Ovary (tissue), 9 donors: Measurements from ENCODE around the gene MORN4. TPM values are rescaled to one million over a fixed set of nuclear protein-coding genes. Genes with fewer than 3 reads are reported as not detected.

Source experiments
- DNase-seq, 5 donors: peaks; one replicate each; pipeline ENCODE4 v3.0.0-alpha.2; 2019 to 2020
- H3K27ac ChIP-seq, 2 donors: fragments of 200-600 bp; one replicate each; pipeline versions ENCODE4 v1.5.1 to v1.8.0; 2019 to 2022
- H3K27me3 ChIP-seq: fragments of 200-600 bp; one replicate; pipeline ENCODE4 v1.8.0; 2022
- H3K36me3 ChIP-seq: fragments of 200-600 bp; sonication (generic); one replicate; pipeline ENCODE4 v1.5.1; 2019
- H3K4me1 ChIP-seq: one replicate; pipeline ENCODE4 v1.8.1; 2013; ENCODE audit warnings: mild to moderate bottlenecking, moderate library complexity; ENCODE audit not compliant: insufficient read depth
- H3K4me3 ChIP-seq: fragments of 200-600 bp; sonication (generic); one replicate; pipeline ENCODE4 v1.5.1; 2017
- H3K9me3 ChIP-seq, 2 donors: fragments of 200-600 bp in 1 of 2; sonication (generic) in 1 of 2; one replicate each; pipeline versions ENCODE4 v1.5.1 to v1.8.1; 2013 to 2019; ENCODE audit warnings: mild to moderate bottlenecking in 1 of 2, moderate library complexity in 1 of 2
- EP300 ChIP-seq: sonication (generic); formaldehyde crosslinking; IDR thresholded peaks from one replicate; pipeline ENCODE4 v1.6.1; 2017; ENCODE audit warnings: antibody characterized with exemption
- POLR2A ChIP-seq: fragments of 450-650 bp; IDR thresholded peaks from one replicate; pipeline ENCODE4 v1.6.1; 2017; ENCODE audit warnings: antibody characterized with exemption, mild to moderate bottlenecking, moderate library complexity
- WGBS, 3 donors: extraction: QIAGEN DNeasy Blood & Tissue Kit in 1 of 3; methylation state at CpG; one replicate each; pipeline versions ENCODE4 v1.1.5 to v1.1.7; 2013 to 2017; 5-methylcytosine and 5-hydroxymethylcytosine counted together
- intact Hi-C, 4 donors: fragments of 100-400 bp; cut with DNase I; formaldehyde crosslinking; loops; one replicate each; pipeline versions ENCODE4 v1.11.0 to v1.15.1; 2022 to 2023
- polyA plus RNA-seq, 2 donors: library from polyadenylated mRNA; stranded (reverse); fragments of 200-250 nt in 1 of 2; fragments of 350-450 nt in 1 of 2; fragmentation: Illumina TruSeq in 1 of 2; extraction: RNeasy Lipid Tissue Mini Kit (QIAGEN cat#74804) in 1 of 2; gene quantifications; one replicate each; pipeline ENCODE4 v1.2.3, GENCODE V29; 2013 to 2014
- total RNA-seq, 7 donors: library from RNA; depleted of rRNA in 2 of 7; stranded (reverse); fragments of >200 nt in 2 of 7; fragmentation: NEBNext Ultra II Directional in 3 of 7; extraction: Animal tissue kit (Norgen Biotek cat#: 25700) in 3 of 7; gene quantifications; one replicate each; pipeline versions ENCODE4 v1.1.0 to v1.2.4, GENCODE V29; 2016 to 2023
- TF ChIP-seq, protein P1 (sequence below), 3 donors: fragments of 450-650 bp in 2 of 3; fragments of 200-600 bp in 1 of 3; IDR thresholded peaks; one replicate each; pipeline versions ENCODE4 v1.5.1 to v1.8.0; 2016 to 2022; ENCODE audit warnings: antibody characterized with exemption in 3 of 3, mild to moderate bottlenecking in 1 of 3
- donor health status: DM: no; HTN: no; CAD: no; lungs with moderate emphysema.
- donor health status: DM: no; HTN: no; CAD: no.
- donor health status: Bipolar disorder and iron deficiency.
- donor health status: DM: yes; HTN: yes; CAD: no.
- donor health status: DM: no; HTN: no; CAD: no.
- donor health status: DM: yes; HTN: yes; CAD: no.

MORN4 gene
- total and polyA plus RNA-seq, 9 donors: 6.6 to 17.7 (median 11.5) TPM

DNA sequence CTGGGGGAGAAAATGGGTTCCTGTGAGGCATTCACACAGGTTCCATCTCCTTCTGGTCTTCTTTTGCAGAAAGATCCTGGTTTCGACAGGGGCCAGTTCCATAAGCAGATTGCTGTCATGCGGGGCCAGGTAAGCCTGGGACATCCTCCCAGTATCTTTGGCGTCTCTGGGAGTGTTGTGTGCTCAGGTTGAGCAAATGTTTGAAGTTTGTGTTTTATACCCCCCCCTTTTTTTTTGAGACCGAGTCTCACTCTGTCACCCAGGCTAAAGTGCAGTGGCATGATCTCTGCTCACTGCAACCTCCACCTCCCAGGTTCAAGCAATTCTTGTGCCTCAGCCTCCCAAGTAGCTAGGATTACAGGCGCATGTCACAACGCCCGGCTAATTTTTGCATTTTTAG, 33.7 kb upstream of the MORN4 start:
- intact Hi-C loops: no loop called here
- H3K36me3 ChIP-seq: no peaks in the 10 kb centered on the region
- no peak overlapping the region for H3K27ac ChIP-seq
- no peaks in the 10 kb centered on the region for H3K27me3 ChIP-seq
- no peak for DNase-seq
- 92 to 95% (median 93%) methylated on average over 7 of the region's 7 CpGs for WGBS, 3 donors
- TF ChIP-seq EP300 (no peak), POLR2A (no peak)
- TF ChIP-seq, protein P1, sequence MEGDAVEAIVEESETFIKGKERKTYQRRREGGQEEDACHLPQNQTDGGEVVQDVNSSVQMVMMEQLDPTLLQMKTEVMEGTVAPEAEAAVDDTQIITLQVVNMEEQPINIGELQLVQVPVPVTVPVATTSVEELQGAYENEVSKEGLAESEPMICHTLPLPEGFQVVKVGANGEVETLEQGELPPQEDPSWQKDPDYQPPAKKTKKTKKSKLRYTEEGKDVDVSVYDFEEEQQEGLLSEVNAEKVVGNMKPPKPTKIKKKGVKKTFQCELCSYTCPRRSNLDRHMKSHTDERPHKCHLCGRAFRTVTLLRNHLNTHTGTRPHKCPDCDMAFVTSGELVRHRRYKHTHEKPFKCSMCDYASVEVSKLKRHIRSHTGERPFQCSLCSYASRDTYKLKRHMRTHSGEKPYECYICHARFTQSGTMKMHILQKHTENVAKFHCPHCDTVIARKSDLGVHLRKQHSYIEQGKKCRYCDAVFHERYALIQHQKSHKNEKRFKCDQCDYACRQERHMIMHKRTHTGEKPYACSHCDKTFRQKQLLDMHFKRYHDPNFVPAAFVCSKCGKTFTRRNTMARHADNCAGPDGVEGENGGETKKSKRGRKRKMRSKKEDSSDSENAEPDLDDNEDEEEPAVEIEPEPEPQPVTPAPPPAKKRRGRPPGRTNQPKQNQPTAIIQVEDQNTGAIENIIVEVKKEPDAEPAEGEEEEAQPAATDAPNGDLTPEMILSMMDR (IDR thresholded peaks at IDR 0.05): no peak
- H3K4me1 ChIP-seq: no peaks in the 10 kb centered on the region
- H3K4me3 ChIP-seq: no peak overlapping the region
- H3K9me3 ChIP-seq: no peaks in the 10 kb centered on the region

DNA sequence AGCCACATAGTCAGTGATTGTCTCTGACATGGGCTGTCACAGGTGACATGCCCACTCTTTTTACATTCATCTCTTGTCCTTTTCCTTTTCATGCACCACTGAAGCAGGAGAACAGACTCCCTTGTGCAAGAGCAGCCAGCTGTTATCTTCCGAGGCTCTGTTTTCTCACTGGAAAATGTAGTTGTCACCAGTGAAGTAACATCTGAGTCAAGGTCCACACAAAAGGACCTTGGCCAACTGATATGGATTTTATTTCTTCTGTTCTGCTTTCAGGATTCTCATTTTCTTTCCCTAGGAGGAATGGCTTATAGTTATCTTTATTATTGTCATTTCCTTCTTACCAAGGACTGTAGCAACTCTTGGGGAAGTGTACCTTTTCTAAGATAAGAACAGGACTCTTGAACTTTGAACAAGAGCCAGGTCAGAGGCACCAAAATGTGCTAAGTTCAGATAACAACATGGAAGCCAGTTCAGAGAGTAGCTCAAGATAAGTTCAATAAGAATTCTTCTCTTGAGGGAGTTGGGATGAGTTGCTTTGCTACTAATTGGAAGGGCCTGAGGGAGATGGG, 31.1 kb upstream of the MORN4 start:
- Histone ChIP-seq H3K27me3 (no peaks in the 10 kb centered on the region), H3K27ac (no peak overlapping the region), H3K36me3 (no peaks in the 10 kb centered on the region), H3K4me3 (no peak overlapping the region), H3K4me1 (no peaks in the 10 kb centered on the region), H3K9me3 (no peaks in the 10 kb centered on the region)
- WGBS, 3 donors: 44 to 71% (median 69%) methylated on average over 1 of the region's 1 CpG
- intact Hi-C loops: no loop called here
- no peak for DNase-seq
- TF ChIP-seq, protein P1 (IDR thresholded peaks at IDR 0.05): no peak
- TF ChIP-seq EP300: no peak
- TF ChIP-seq POLR2A: no peak

DNA sequence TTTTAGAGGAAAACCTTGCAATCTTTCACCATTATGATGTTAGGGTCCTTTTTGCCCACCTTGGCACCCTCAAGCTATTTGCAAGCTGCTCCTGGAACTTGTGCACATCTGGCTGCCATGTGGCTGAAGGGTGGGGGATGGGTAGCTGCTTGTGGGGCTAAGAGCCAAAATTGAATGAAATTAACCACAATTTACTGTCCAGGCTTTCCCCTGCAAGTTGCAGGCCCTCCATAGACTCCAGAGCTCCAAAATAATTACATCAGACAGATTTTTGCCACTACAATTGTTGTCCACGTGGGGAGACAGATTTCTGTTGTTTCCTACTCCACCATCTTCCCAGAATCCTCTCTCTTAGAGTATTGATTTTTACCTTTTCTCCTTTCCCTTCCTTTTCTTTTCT, 26.3 kb upstream of the MORN4 start:
- no peak overlapping the region for H3K4me3 ChIP-seq
- 12 to 18% (median 14%) methylated on average over 1 of the region's 1 CpG for WGBS, 3 donors
- H3K36me3 ChIP-seq: no peaks in the 10 kb centered on the region
- no peaks in the 10 kb centered on the region for H3K9me3 ChIP-seq
- no peak for DNase-seq
- TF ChIP-seq POLR2A: no peak
- TF ChIP-seq, protein P1 (IDR thresholded peaks at IDR 0.05): no peak
- TF ChIP-seq EP300: no peak
- no peaks in the 10 kb centered on the region for H3K4me1 ChIP-seq
- H3K27ac ChIP-seq: no peak overlapping the region
- intact Hi-C loops: no loop called here
- H3K27me3 ChIP-seq: no peaks in the 10 kb centered on the region

GRCh38 chr10:97656777-97657176, 23.5 kb upstream of the MORN4 start:
- WGBS, 3 donors: 83 to 90% (median 88%) methylated on average over 5 of the region's 5 CpGs
- TF ChIP-seq POLR2A (no peak), EP300 (no peak)
- TF ChIP-seq, protein P1 (IDR thresholded peaks at IDR 0.05): no peak
- H3K4me1 ChIP-seq: no peaks in the 10 kb centered on the region
- no peaks in the 10 kb centered on the region for H3K27me3 ChIP-seq
- no peak for DNase-seq
- no peak overlapping the region for H3K4me3 ChIP-seq
- intact Hi-C loops: no loop called here
- H3K9me3 ChIP-seq: no peaks in the 10 kb centered on the region
- H3K36me3 ChIP-seq: no peaks in the 10 kb centered on the region
- H3K27ac ChIP-seq: no peak overlapping the region
